GM21717 (cell line): Measurements from ENCODE around the gene GPRASP2.

ENCODE experiments used
- ATAC-seq: cut with Tn5 transposase; IDR thresholded peaks from one replicate; pipeline ENCODE4 v1.9.1; 2021; ENCODE audit warnings: mild to moderate bottlenecking, moderate library complexity; ENCODE audit not compliant: unreplicated experiment

Gene GPRASP2

GRCh38 chrX:102744307-102744706 lies 32.1 kb downstream of the GPRASP2 start:
- no peak for ATAC-seq

GRCh38 chrX:102745513-102745856 lies 33.2 kb downstream of the GPRASP2 start:
- no peak for ATAC-seq

- no peak for ATAC-seq
Observed at GRCh38 chrX:102745857-102746584, 33.8 kb downstream of the GPRASP2 start.

- ATAC-seq = no peak
Observed at GRCh38 chrX:102765217-102765616, 53.0 kb downstream of the GPRASP2 start.

GRCh38 chrX:102765809-102766208 lies 53.6 kb downstream of the GPRASP2 start:
- ATAC-seq = no peak

GRCh38 chrX:102767287-102767686 lies 55.0 kb downstream of the GPRASP2 start:
- ATAC-seq = no peak
